Measurements from ENCODE around the gene PSMC1. TPM values are rescaled to one million over a fixed set of nuclear protein-coding genes. Genes with fewer than 3 reads are reported as not detected.

The PSMC1 gene
- total and polyA plus RNA-seq, 10 of the 15 experiments (the other 5 are each of a cell fraction or from before 2014, with no cell fraction given), result 97.4 to 286 (median 209) TPM

- Histone ChIP-seq H3K4me1 (ENCODE audit: control insufficient read depth, insufficient read depth, low read length) (no peaks in the 10 kb centered on the region), H3K9ac (ENCODE audit: control insufficient read depth, insufficient read depth, low read length) (no peak overlapping the region), H3K79me2 (ENCODE audit: control insufficient read depth, insufficient read depth, low read length) (no peaks in the 10 kb centered on the region), H3K4me3 (no peak overlapping the region), H2AFZ (ENCODE audit: control insufficient read depth, low read depth, low read length) (no peak overlapping the region), H3K9me3 (replicated peaks; ENCODE audit: control insufficient read depth, insufficient read depth, low read length) (no peaks in the 10 kb centered on the region), H3K27ac (ENCODE audit: control insufficient read depth, insufficient read depth) (no peak overlapping the region), H3K36me3 (ENCODE audit: control insufficient read depth in 2 of 2, insufficient read depth in 2 of 2, low read length in 1 of 2) (peaks cover 9 to 12% of the 10 kb centered on the region in 2 experiments), H3K4me2 (ENCODE audit: control insufficient read depth, insufficient read depth) (no peak overlapping the region), H3K27me3 (replicated peaks in 1 of 2; ENCODE audit: control insufficient read depth in 2 of 2, insufficient read depth in 2 of 2, low read length in 1 of 2) (no peaks in the 10 kb centered on the region), H4K20me1 (ENCODE audit: control insufficient read depth, insufficient read depth) (no peaks in the 10 kb centered on the region)
- no peak for DNase-seq (ENCODE audit: low read depth, low spot score)
- RAD21 ChIA-PET (ENCODE audit: unreplicated experiment), result no interaction called here
- POLR2A ChIA-PET, result no interaction called here
- WGBS (ENCODE audit: insufficient coverage, insufficient replicate concordance, low lambda C conversion rate, missing lambda C conversion rate), result 97% methylated on average over 24 of the region's 24 CpGs
- no peak for TF ChIP-seq ZNF384 (IDR thresholded peaks at IDR 0.05; ENCODE audit: borderline replicate concordance, low read depth, low read length)
- no peak for TF ChIP-seq EED (IDR thresholded peaks at IDR 0.05; ENCODE audit: low read depth)
- TF ChIP-seq CEBPZ (IDR thresholded peaks at IDR 0.05; ENCODE audit: low read depth, low read length), result no peak
- TF ChIP-seq MXI1 (IDR thresholded peaks at IDR 0.05; ENCODE audit: low read depth, low read length), result no peak
- no peak for TF ChIP-seq CREB1 (IDR thresholded peaks at IDR 0.05; ENCODE audit: low read depth)
- TF ChIP-seq CHD2 (IDR thresholded peaks at IDR 0.05; ENCODE audit: borderline replicate concordance, low read depth, low read length), result no peak
- no peak for TF ChIP-seq CHD1 (IDR thresholded peaks at IDR 0.05; ENCODE audit: low read depth, low read length)
- no peak for TF ChIP-seq TAF1 (IDR thresholded peaks at IDR 0.05; ENCODE audit: borderline replicate concordance, low read depth, low read length)
- no peak for TF ChIP-seq SUPT20H (IDR thresholded peaks at IDR 0.05; ENCODE audit: borderline replicate concordance, control insufficient read depth, low read depth, low read length)
- in situ Hi-C loops (cut with MboI), result no loop called here
- BruUV-seq (replicated peaks), result no TSS peak
- SMC1A ChIA-PET (ENCODE audit: uncharacterized antibody, unreplicated experiment), result no interaction called here
- no peak for ATAC-seq
- CTCF ChIA-PET, result no interaction called here
- no peak for FAIRE-seq
- intact Hi-C loops (cut with micrococcal nuclease; ENCODE audit: unreplicated experiment), result no loop called here
Observed at GRCh38 chr14:90277581-90278198, 21.3 kb downstream of the PSMC1 start.
